H1 (cell line): ENCODE measurements around the gene CABLES2. TPM values are rescaled to one million over a fixed set of nuclear protein-coding genes. Genes with fewer than 3 reads are reported as not detected.

Experiments used
- ATF2 ChIP-seq: IDR thresholded peaks from 2 replicates; pipeline ENCODE4 v1.6.1; 2012; ENCODE audit warnings: low read length, inconsistent platforms
- CHD7 ChIP-seq: fragments of 300-600 bp; sonication (generic); IDR thresholded peaks from 2 replicates; pipeline ENCODE4 v1.7.1; 2012; ENCODE audit warnings: low read length, moderate library complexity, mild to moderate bottlenecking, inconsistent platforms; ENCODE audit not compliant: insufficient replicate concordance
- HDAC6 ChIP-seq: IDR thresholded peaks from one replicate; pipeline ENCODE4 v1.7.1; 2012; ENCODE audit warnings: low read depth, mild to moderate bottlenecking, inconsistent platforms, low read length, moderate library complexity
- polyA plus RNA-seq, 7 experiments: library from polyadenylated mRNA; depleted of rRNA in 3 of 7; stranded (reverse) in 5 of 7; unstranded in 2 of 7; fragments of >200 nt in 5 of 7; fragments of 200-250 nt in 2 of 7; gene quantifications; 1 replicate in 5 of 7; 2 replicates in 1 of 7; 4 replicates in 1 of 7; pipeline versions ENCODE4 v1.2.1 to v1.2.3, GENCODE V29; 2011 to 2013; ENCODE audit warnings: missing spikeins in 2 of 7, mixed read lengths in 2 of 7
- total RNA-seq: library from RNA; stranded (reverse); fragmentation: NEBNext Ultra II Directional; extraction: Animal tissue kit (Norgen Biotek cat#: 25700); gene quantifications from 2 replicates; pipeline ENCODE4 v1.2.1, GENCODE V29; 2021

Gene CABLES2
- total and polyA plus RNA-seq, 2 of the 8 experiments (the other 6 are each of a cell fraction or from before 2014, with no cell fraction given): 8.0 to 8.8 TPM

GRCh38 chr20:62381202-62381797 lies 25.8 kb downstream of the CABLES2 start (continued):
- no peak for TF ChIP-seq ATF2
- no peak for TF ChIP-seq CHD7
- TF ChIP-seq HDAC6: no peak
- TF ChIP-seq, all 59 proteins: peak for 0
